Astrocyte (in vitro differentiated cells and primary cell): ENCODE measurements around the gene CXADR. TPM values are rescaled to one million over a fixed set of nuclear protein-coding genes. Genes with fewer than 3 reads are reported as not detected.

Experiments used
- DNase-seq: peaks from one replicate; pipeline ENCODE4 v3.0.0-alpha.2; 2010; ENCODE audit warnings: low read depth
- FAIRE-seq: peaks from 2 replicates; lab custom pipeline; 2011; peaks lifted over from hg19 to GRCh38; lab: Jason Lieb, UNC
- H2AFZ ChIP-seq: 2 replicates; pipeline ENCODE4 v1.6.0; 2012; ENCODE audit warnings: low read depth, low read length, inconsistent platforms
- H3K27ac ChIP-seq: 2 replicates; pipeline ENCODE4 v1.5.1; 2011; ENCODE audit warnings: low read depth, low read length, inconsistent platforms
- H3K27me3 ChIP-seq: 2 replicates; pipeline ENCODE4 v1.6.0; 2011; ENCODE audit warnings: low read length, inconsistent platforms; ENCODE audit not compliant: insufficient read depth
- H3K36me3 ChIP-seq: 2 replicates; pipeline ENCODE4 v1.5.1; 2011; ENCODE audit warnings: low read length, inconsistent platforms; ENCODE audit not compliant: insufficient read depth
- H3K4me1 ChIP-seq: 2 replicates; pipeline ENCODE4 v1.5.1; 2011; ENCODE audit warnings: low read length, inconsistent platforms; ENCODE audit not compliant: insufficient read depth
- H3K4me2 ChIP-seq: 2 replicates; pipeline ENCODE4 v1.6.0; 2012; ENCODE audit warnings: low read length, inconsistent platforms
- H3K4me3 ChIP-seq: 2 replicates; pipeline ENCODE4 v1.5.1; 2011; ENCODE audit warnings: low read depth, mild to moderate bottlenecking, low read length, inconsistent platforms; ENCODE audit not compliant: insufficient read depth
- H3K79me2 ChIP-seq: 2 replicates; pipeline ENCODE4 v1.6.0; 2012; ENCODE audit warnings: mild to moderate bottlenecking, low read length, inconsistent platforms; ENCODE audit not compliant: insufficient read depth
- H3K9ac ChIP-seq: 2 replicates; pipeline ENCODE4 v1.6.0; 2012; ENCODE audit warnings: mild to moderate bottlenecking, low read length, inconsistent platforms
- H3K9me3 ChIP-seq: 2 replicates; pipeline ENCODE4 v1.5.1; 2012; ENCODE audit warnings: low read depth, mild to moderate bottlenecking, low read length, inconsistent platforms; ENCODE audit not compliant: insufficient read depth
- H4K20me1 ChIP-seq: 2 replicates; pipeline ENCODE4 v1.6.0; 2012; ENCODE audit warnings: low read length, inconsistent platforms; ENCODE audit not compliant: insufficient read depth
- H3K27ac Mint-ChIP-seq: one replicate; pipeline ENCODE4 v1.8.0; 2021; ENCODE audit warnings: mild to moderate bottlenecking, mixed read lengths; ENCODE audit not compliant: unreplicated experiment
- H3K27me3 Mint-ChIP-seq: one replicate; pipeline ENCODE4 v1.8.0; 2021; ENCODE audit warnings: low read depth, mixed read lengths; ENCODE audit not compliant: unreplicated experiment
- H3K36me3 Mint-ChIP-seq: one replicate; pipeline ENCODE4 v1.8.0; 2021; ENCODE audit warnings: low read depth, mixed read lengths; ENCODE audit not compliant: unreplicated experiment
- H3K4me1 Mint-ChIP-seq: one replicate; pipeline ENCODE4 v1.8.0; 2021; ENCODE audit warnings: low read depth, mixed read lengths; ENCODE audit not compliant: unreplicated experiment
- H3K4me3 Mint-ChIP-seq: one replicate; pipeline ENCODE4 v1.8.0; 2021; ENCODE audit warnings: mild to moderate bottlenecking, moderate library complexity, mixed read lengths; ENCODE audit not compliant: unreplicated experiment
- H3K9me3 Mint-ChIP-seq: one replicate; pipeline ENCODE4 v1.8.0; 2021; ENCODE audit warnings: mild to moderate bottlenecking, mixed read lengths; ENCODE audit not compliant: unreplicated experiment
- CTCF ChIP-seq: IDR thresholded peaks from 2 replicates; pipeline ENCODE4 v1.5.1; 2011; ENCODE audit warnings: low read depth, mild to moderate bottlenecking, inconsistent platforms, low read length, moderate library complexity; ENCODE audit not compliant: insufficient read depth
- EZH2 ChIP-seq: IDR thresholded peaks from 2 replicates; pipeline ENCODE4 v1.6.1; 2012; ENCODE audit warnings: mild to moderate bottlenecking, low read length, inconsistent platforms; ENCODE audit not compliant: insufficient read depth
- total RNA-seq: library from RNA; stranded (reverse); gene quantifications from 2 replicates; pipeline ENCODE4 v1.2.1, GENCODE V29; 2021

Gene CXADR
- total RNA-seq, 1 donor from 2014 or later: 30.6 TPM

- H3K4me3 Mint-ChIP-seq: no peak overlapping the region
- Histone ChIP-seq H3K4me3 (no peak overlapping the region), H4K20me1 (no peaks in the 10 kb centered on the region), H3K4me1 (no peaks in the 10 kb centered on the region), H3K36me3 (no peaks in the 10 kb centered on the region), H3K27ac (no peak overlapping the region), H3K4me2 (no peak overlapping the region), H3K27me3 (no peaks in the 10 kb centered on the region), H3K9me3 (no peaks in the 10 kb centered on the region), H3K79me2 (no peaks in the 10 kb centered on the region), H2AFZ (no peak overlapping the region), H3K9ac (no peak overlapping the region)
- TF ChIP-seq CTCF (no peak), EZH2 (no peak)
- no peak overlapping the region for H3K27ac Mint-ChIP-seq
- H3K4me1 Mint-ChIP-seq: peaks cover 5% of the 10 kb centered on the region
- peaks cover 2% of the 10 kb centered on the region for H3K36me3 Mint-ChIP-seq
- H3K27me3 Mint-ChIP-seq: no peaks in the 10 kb centered on the region
- no peak for FAIRE-seq
- DNase-seq: no peak
- peaks cover 6% of the 10 kb centered on the region for H3K9me3 Mint-ChIP-seq
Observed at GRCh38 chr21:17640821-17641220, 128.0 kb downstream of the CXADR start.

Other genes starting within 250 kb of the CXADR start
- 43.9 and 45.5 TPM in 2 replicates for gene BTG3, start 99.9 kb downstream of the CXADR start, total RNA-seq